KBM-7 (cell line): Measurements from ENCODE around the gene CDKN2AIPNL.
"Not testable (repeated sequence)": the region's sequence is repeated elsewhere in the genome, so short reads cannot be mapped to it uniquely, and the experiment has no call there.

Experiments
- DNase-seq: peaks from one replicate; pipeline ENCODE4 v3.0.0-alpha.2; 2015
- in situ Hi-C: fragments of 300-500 bp; cut with MboI; formaldehyde crosslinking; loops from 2 replicates; pipeline ENCODE4 v1.14.3; 2020; ENCODE audit warnings: low sequenced_read_pairs, low pct_unique_long_range_greater_than_20kb, mixed read lengths

CDKN2AIPNL gene

GRCh38 chr5:134413046-134413445 is 1.4 kb upstream of the CDKN2AIPNL start:
- in situ Hi-C loops, result no loop called here
- peak; percentile 23 for DNase-seq

GRCh38 chr5:134411228-134411545 is 494 bp downstream of the CDKN2AIPNL start:
- in situ Hi-C loops, result no loop called here
- DNase-seq, result peak; percentile 14

DNA sequence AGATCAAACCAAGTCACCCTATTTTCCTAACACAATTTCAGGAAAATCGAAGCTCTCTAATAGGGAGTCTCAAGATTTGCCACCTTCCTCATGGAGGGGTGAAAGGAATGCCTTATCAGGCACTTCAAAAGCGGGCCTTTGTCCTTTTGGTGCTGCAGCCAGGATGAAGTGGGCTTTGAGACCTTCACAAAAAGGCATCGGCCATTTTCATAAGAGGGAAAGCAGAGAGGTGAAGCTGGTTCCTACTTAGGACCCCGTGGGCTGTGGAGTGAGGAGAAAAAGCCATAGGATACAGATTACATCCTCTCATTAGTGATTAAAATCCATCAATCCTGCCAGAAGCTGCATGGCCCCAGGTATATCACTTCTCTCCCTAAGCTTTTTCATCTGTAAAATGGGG is 859 bp downstream of the CDKN2AIPNL start:
- in situ Hi-C loops, result no loop called here
- peak; percentile 11 for DNase-seq

DNA sequence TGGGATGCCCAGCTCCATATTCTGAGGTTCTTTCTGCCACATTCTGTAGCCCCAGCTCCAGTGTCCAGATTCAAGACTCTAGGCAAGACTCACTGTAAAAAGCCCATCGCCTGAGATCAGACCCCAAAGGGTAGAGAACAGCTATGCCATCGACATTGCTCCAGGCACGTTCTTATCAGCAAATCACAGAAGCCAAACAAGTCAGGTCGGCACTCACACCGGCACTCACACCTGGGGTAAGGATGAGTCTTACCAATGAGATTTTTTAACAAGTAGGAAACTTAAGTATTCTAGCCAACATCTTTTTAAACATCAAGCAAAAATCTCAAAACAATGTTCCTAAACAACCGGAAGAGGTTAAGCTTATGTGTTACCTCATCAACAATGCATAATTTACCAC is 2.4 kb downstream of the CDKN2AIPNL start:
- in situ Hi-C loops, result no loop called here

DNA sequence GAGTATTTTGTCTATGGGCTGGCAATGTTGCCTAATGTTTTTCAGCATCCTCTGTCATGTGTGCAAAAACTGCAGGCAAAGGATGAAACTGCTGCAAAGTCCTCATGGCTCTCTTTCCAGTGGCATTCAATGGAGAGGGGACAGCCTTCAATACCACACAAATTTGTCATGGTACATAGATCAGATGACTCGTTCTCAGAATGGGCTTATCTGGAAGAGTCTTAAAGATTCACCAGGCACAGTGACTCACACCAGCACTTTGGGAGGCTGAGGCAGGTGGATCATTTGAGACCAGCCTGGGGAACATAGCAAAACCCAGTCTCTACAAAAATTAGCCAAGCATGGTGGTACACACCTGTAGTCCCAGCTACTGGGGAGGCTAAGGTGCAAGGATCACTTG is 5.3 kb downstream of the CDKN2AIPNL start:
- no peak for DNase-seq
- in situ Hi-C loops, result no loop called here

More for the DNA sequence above, 2.4 kb downstream of the CDKN2AIPNL start:
- no peak for DNase-seq

DNA sequence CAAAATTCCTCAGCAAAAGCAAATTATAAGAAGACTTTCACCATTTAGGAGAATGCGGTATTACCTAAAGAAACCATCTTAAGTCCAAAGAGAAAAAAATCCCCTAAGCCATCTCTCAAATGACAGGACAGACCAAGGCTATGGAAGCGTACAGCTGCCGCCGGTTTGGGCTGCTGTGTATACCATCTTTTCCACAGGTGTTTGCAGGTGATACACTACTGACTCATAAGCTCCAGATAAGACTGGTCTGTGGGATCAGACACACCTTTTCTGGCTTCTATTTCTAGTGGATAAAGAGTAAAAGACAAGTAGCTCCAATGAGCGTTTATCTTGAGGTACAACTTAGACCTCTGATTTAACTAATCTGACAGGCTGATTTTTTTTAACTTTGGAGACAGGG is 7.7 kb downstream of the CDKN2AIPNL start:
- DNase-seq, result no peak
- in situ Hi-C loops, result no loop called here

GRCh38 chr5:134398609-134399155 is 13.0 kb downstream of the CDKN2AIPNL start:
- no peak for DNase-seq
- in situ Hi-C loops, result no loop called here

GRCh38 chr5:134397196-134397595 is 14.5 kb downstream of the CDKN2AIPNL start:
- no peak for DNase-seq
- in situ Hi-C loops, result no loop called here

GRCh38 chr5:134396274-134396673 is 15.4 kb downstream of the CDKN2AIPNL start:
- DNase-seq, result no peak
- in situ Hi-C loops, result no loop called here

DNA sequence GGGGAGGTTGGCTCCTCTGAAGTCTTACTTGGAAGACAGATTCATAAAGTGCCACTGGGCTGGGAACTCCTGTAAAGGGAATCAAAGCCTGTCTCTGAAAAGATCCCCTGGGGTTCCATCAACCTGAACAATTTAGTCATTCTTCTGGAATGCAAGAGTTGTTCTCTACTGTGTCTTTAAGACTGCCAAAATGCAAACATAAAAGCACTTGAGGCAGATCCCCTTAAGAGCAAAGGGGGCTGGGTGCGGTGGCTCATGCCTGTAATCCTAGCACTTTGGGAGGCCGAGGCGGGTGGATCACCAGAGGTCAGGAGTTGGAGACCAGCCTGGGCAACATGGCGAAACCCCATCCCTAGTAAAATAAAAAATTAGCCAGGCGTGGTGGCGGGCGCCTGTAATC is 16.7 kb downstream of the CDKN2AIPNL start:
- in situ Hi-C loops, result no loop called here
- DNase-seq, result no peak

- in situ Hi-C loops, result no loop called here
- no peak for DNase-seq
These were observed 19.4 kb downstream of the CDKN2AIPNL start for GRCh38 chr5:134392301-134392700.

- in situ Hi-C loops, result no loop called here
- no peak for DNase-seq
These were observed 24.2 kb downstream of the CDKN2AIPNL start for GRCh38 chr5:134387443-134387842.

GRCh38 chr5:134383980-134384697 is 27.5 kb downstream of the CDKN2AIPNL start:
- DNase-seq, result no peak

GRCh38 chr5:134382204-134382603 is 29.5 kb downstream of the CDKN2AIPNL start:
- in situ Hi-C loops, DNase-seq: not testable (repeated sequence)

More at GRCh38 chr5:134383980-134384697, 27.5 kb downstream of the CDKN2AIPNL start:
- in situ Hi-C loops, result no loop called here

DNA sequence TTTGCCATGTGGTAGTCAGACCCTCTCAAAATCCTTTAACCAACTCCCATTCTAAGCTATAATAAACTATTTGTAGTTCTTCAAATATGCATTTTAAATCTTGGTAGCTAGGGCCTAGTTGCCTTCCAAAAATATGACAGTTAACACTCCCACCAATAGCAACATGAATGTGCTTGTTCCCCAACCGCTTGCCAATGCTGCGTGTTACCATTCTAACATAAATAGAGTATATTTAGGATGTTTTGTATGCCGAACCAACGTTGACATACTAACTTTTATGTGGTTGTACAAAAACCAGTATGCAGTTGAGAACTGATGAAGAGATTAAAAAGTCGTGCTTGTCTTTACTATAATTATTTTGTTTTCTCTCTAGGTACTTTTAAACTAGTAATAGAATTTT is 31.3 kb downstream of the CDKN2AIPNL start:
- in situ Hi-C loops, result no loop called here

DNA sequence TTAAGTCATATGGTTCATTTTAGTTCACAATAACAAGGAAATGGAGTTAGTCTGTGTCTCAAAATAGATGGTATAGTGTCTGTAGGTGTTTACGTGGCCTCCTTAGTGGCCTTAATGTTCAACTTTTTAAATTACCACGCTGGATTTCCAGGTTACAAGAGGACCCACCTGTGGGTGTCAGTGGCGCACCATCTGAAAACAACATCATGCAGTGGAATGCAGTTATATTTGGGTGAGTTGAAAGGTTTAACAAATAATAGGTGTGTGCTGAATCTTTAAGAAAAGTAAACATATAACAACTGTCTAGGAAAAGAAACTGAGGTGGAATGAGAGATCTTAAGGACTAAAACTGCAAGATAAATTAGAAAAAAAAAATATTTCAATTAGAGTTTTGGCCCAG is 37.4 kb downstream of the CDKN2AIPNL start:
- DNase-seq, result no peak
- in situ Hi-C loops, result no loop called here

More for the DNA sequence above, 31.3 kb downstream of the CDKN2AIPNL start:
- DNase-seq, result no peak

DNA sequence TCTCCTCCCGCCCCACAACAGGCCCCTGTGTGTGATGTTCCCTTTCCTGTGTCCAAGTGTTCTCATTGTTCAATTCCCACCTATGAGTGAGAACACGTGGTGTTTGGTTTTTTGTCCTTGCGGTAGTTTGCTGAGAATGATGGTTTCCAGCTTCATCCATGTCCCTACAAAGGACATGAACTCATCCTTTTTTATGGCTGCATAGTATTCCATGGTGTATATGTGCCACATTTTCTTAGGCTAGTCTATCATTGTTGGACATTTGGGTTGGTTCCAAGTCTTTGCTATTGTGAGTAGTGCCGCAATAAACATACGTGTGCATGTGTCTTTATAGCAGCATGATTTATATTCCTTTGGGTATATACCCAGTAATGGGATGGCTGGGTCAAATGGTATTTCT is 38.0 kb downstream of the CDKN2AIPNL start:
- DNase-seq, in situ Hi-C loops: not testable (repeated sequence)

GRCh38 chr5:134371834-134372340 is 39.8 kb downstream of the CDKN2AIPNL start:
- DNase-seq, result peak; percentile 67
- in situ Hi-C loops, result no loop called here

DNA sequence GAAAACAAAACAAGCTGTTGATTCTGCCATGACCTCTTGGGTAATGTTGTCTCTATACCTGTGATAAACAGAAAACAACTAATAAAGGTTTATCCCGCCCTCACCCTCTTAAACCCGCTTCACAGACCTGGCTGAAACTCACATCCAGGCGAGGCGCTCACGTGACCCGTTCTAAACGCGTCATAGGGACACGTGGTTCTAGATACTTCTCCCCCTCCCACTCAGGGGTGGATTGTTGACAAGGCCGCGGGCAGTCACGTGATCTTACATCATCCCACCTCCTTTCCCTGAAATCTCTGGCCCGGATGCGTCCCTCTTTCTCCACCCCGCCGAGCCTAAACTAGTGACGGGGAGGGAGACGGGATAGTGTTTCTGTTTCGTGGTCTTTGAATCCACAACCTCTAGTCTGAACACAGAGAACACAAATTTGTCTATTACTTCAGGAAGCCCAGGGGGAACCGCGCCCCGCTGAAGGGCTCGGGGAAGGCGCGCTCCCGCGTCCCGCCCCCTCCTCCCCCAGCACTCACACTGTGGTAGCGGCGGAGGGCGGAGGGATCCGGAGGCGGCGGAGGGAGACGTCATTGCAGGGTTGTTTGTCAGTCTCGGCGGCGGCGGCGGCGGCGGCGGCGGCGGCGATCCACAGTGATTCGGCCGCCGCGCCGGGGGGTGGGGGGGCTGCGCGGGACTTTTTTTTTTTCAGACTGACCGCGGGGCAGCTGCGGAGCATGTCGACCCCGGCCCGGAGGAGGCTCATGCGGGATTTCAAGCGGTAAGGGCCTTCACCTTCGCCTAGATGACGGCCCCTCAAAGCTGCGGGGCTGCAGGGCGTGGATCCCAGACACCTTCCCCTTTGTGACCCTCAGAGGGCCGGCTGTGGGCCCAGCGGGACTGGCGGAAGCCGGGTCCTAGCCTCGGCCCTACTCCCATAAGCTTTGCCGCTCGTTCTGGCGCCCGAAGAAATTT is 40.5 kb downstream of the CDKN2AIPNL start, which contains the start of gene UBE2B:
TSS of gene UBE2B (plus strand) at position 699 of the 963 bp plus-strand sequence. CDS start at position 726, 27 bp downstream.
- in situ Hi-C loops, result no loop called here
- peak; percentile 99 for DNase-seq
